HL-60 (cell line): ENCODE data around the gene MORC3.

Experiments used
- CTCF ChIP-seq: IDR thresholded peaks from one replicate; pipeline ENCODE4 v1.5.1; 2011; ENCODE audit warnings: low read length, control low read depth, inconsistent platforms; ENCODE audit not compliant: insufficient read depth
- POLR2AphosphoS5 ChIP-seq: IDR thresholded peaks from 2 replicates; pipeline ENCODE4 v1.6.1; 2012; ENCODE audit warnings: low read depth

DNA sequence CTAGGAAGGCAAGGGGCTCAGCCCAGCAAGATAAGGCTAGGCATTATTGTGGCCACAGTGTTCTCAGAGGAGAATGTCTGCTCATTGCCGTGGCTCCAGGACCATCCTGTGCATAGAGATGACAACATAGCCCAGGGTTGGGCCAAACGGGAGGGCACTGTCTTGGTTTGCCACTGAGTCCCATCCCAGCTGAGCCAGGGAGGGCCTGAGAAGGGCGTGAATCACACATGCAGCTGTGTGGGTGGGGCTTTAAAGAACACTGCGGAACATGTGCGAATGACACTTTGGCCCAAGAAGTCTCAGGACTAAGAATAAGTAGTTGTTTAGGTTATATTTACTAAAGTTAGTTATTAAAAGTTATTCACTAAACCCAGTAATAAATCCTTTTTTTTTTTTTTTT is 83.7 kb downstream of the MORC3 start:
- no peak for TF ChIP-seq CTCF
- TF ChIP-seq POLR2AphosphoS5: no peak
